Muscle of back (tissue), 13 donors: ENCODE data around the gene YPEL3. TPM values are rescaled to one million over a fixed set of nuclear protein-coding genes. Genes with fewer than 3 reads are reported as not detected.
"Not testable (repeated sequence)": the region's sequence is repeated elsewhere in the genome, so short reads cannot be mapped to it uniquely, and the experiment has no call there.

Experiments used
- DNase-seq, 3 donors: peaks; one replicate each; pipeline versions ENCODE4 v3.0.0 to v3.0.0-alpha.2; 2013
- long read RNA-seq, 9 donors: transcript quantifications; one replicate each; lab custom pipeline, GENCODE V29; 2026
- polyA plus RNA-seq, 10 donors: library from polyadenylated mRNA; unstranded; fragments of 120-200 nt; gene quantifications; one replicate each; pipeline ENCODE4 v1.2.1, GENCODE V29; 2013; ENCODE audit not compliant: insufficient read length in 10 of 10

Gene YPEL3
- 10 to 100 TPM; 22.6 to 34.3 (median 27.0) TPM for polyA plus RNA-seq
- long read RNA-seq, donor 1, transcript YPEL3-202 (4 exons, 1,588 nt), result minor isoform, 5 of 15 reads
- long read RNA-seq, donor 1, transcript YPEL3-201 (5 exons, 935 nt), result major isoform, 8 of 15 reads
- long read RNA-seq, donor 1, partial matches to known transcripts, result 0 of 15 reads
- long read RNA-seq, donor 1, other reads (novel, unspliced or antisense), result 0 of 15 reads
- long read RNA-seq, donor 2, partial matches to known transcripts, result 0 of 4 reads
- long read RNA-seq, donor 2, other reads (novel, unspliced or antisense), result 0 of 4 reads
- long read RNA-seq, donor 3, result 0 reads
- long read RNA-seq, donor 4, transcript YPEL3-201 (5 exons, 935 nt), result major isoform, 5 of 6 reads
- long read RNA-seq, donor 4, partial matches to known transcripts, result 0 of 6 reads
- long read RNA-seq, donor 4, other reads (novel, unspliced or antisense), result 0 of 6 reads
- long read RNA-seq, donor 5, transcript YPEL3-201 (5 exons, 935 nt), result major isoform, 9 of 14 reads
- long read RNA-seq, donor 5, partial matches to known transcripts, result 0 of 14 reads
- long read RNA-seq, donor 5, other reads (novel, unspliced or antisense), result 0 of 14 reads
- long read RNA-seq, donor 6, transcript YPEL3-201 (5 exons, 935 nt), result major isoform, 6 of 11 reads
- long read RNA-seq, donor 6, partial matches to known transcripts, result 5 of 11 reads
- long read RNA-seq, donor 6, other reads (novel, unspliced or antisense), result 0 of 11 reads
- long read RNA-seq, donor 7, partial matches to known transcripts, result 0 of 8 reads
- long read RNA-seq, donor 7, other reads (novel, unspliced or antisense), result 0 of 8 reads
- long read RNA-seq, donor 8, transcript YPEL3-201 (5 exons, 935 nt), result major isoform, 8 of 8 reads
- long read RNA-seq, donor 8, partial matches to known transcripts, result 0 of 8 reads
- long read RNA-seq, donor 8, other reads (novel, unspliced or antisense), result 0 of 8 reads
- long read RNA-seq, donor 9, partial matches to known transcripts, result 0 of 1 reads
- long read RNA-seq, donor 9, other reads (novel, unspliced or antisense), result 0 of 1 reads

- peak; percentile 89 to 96 (median 90) for DNase-seq
Observed at GRCh38 chr16:30096105-30096861, at the start of gene YPEL3. TSS of gene YPEL3 (minus strand) at chr16:30096213. CDS start at chr16:30095482, 731 bp downstream.

- no peak for DNase-seq
Observed at GRCh38 chr16:30145657-30146056, 49.6 kb upstream of the YPEL3 start.

- DNase-seq, result no peak
Observed at GRCh38 chr16:30144917-30145316, 48.9 kb upstream of the YPEL3 start.

- no peak for DNase-seq
Observed at GRCh38 chr16:30144017-30144416, 48.0 kb upstream of the YPEL3 start.

- no peak for DNase-seq
Observed at GRCh38 chr16:30143347-30143702, 47.3 kb upstream of the YPEL3 start.

- DNase-seq, result no peak
Observed at GRCh38 chr16:30142672-30143346, 46.8 kb upstream of the YPEL3 start.

GRCh38 chr16:30141750-30142149 lies 45.7 kb upstream of the YPEL3 start:
- no peak for DNase-seq

GRCh38 chr16:30139583-30140481 lies 43.8 kb upstream of the YPEL3 start:
- DNase-seq, result no peak

- DNase-seq, result no peak
Observed at GRCh38 chr16:30137897-30138296, 41.9 kb upstream of the YPEL3 start.

- DNase-seq, result no peak
Observed at GRCh38 chr16:30136971-30137605, 41.1 kb upstream of the YPEL3 start.

GRCh38 chr16:30132591-30132990 lies 36.6 kb upstream of the YPEL3 start:
- DNase-seq, result no peak

- no peak for DNase-seq
Observed at GRCh38 chr16:30131869-30132475, 36.0 kb upstream of the YPEL3 start.

- no peak for DNase-seq
Observed at GRCh38 chr16:30127993-30128392, 32.0 kb upstream of the YPEL3 start.

- not testable (repeated sequence) for DNase-seq
Observed at GRCh38 chr16:30125690-30126089, 29.7 kb upstream of the YPEL3 start.

- no peak for DNase-seq
Observed at GRCh38 chr16:30124985-30125379, 29.0 kb upstream of the YPEL3 start.

GRCh38 chr16:30122604-30123160 lies 26.7 kb upstream of the YPEL3 start:
- DNase-seq, result peak in 1 of 3 donors; percentile 62

- DNase-seq, result peak in 2 of 3 donors; percentile 64 to 83
Observed at GRCh38 chr16:30121741-30122571, 25.9 kb upstream of the YPEL3 start.
